ENCODE measurements around the gene C19orf25.
"Not testable (repeated sequence)": the region's sequence is repeated elsewhere in the genome, so short reads cannot be mapped to it uniquely, and the experiment has no call there.

Gene C19orf25

DNA sequence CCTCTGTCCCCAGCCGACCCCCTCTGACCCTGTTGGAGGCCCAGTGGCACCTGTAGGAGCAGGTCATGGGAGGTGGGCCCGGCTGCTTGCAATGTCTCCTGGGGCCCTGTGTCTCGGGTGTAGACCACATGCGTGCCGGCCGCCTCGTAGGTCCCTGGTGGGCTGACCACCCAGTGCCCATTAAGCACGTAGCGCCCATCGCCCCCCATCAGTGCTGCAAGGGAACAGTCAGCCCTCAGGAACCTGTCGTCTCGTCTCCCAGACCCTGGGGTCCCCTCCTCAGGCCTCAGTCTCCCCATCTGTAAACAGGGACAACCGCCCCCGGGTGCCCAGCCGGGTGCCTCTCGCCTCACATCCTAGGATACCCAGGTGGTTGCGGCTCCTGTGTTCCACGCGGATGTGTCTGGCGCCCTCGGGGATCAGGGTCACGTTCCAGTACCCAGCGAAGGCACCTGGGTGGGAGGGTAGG lies 28.2 kb upstream of the C19orf25 start:
- Mint-ChIP-seq H3K27ac (no peak overlapping the region), H3K4me3 (no peak overlapping the region), H3K27me3 (peaks cover 14% of the 10 kb centered on the region), H3K4me1 (ENCODE audit: low read depth) (peaks cover 29% of the 10 kb centered on the region), H3K9me3 (no peaks in the 10 kb centered on the region), H3K36me3 (ENCODE audit: low read depth) (peaks cover 4% of the 10 kb centered on the region)
- no peak for DNase-seq

GRCh38 chr19:1505991-1506881 lies 27.2 kb upstream of the C19orf25 start:
- no peak overlapping the region for H3K4me3 Mint-ChIP-seq
- peaks cover 4% of the 10 kb centered on the region for H3K36me3 Mint-ChIP-seq (ENCODE audit: low read depth)
- peak overlapping the region; percentile 45 for H3K27ac Mint-ChIP-seq
- H3K9me3 Mint-ChIP-seq: no peaks in the 10 kb centered on the region
- H3K4me1 Mint-ChIP-seq (ENCODE audit: low read depth): peaks cover 28% of the 10 kb centered on the region
- DNase-seq: no peak
- peaks cover 14% of the 10 kb centered on the region for H3K27me3 Mint-ChIP-seq

GRCh38 chr19:1505012-1505411 lies 26.0 kb upstream of the C19orf25 start:
- Mint-ChIP-seq H3K27me3 (peaks cover 14% of the 10 kb centered on the region), H3K27ac (no peak overlapping the region), H3K36me3 (ENCODE audit: low read depth) (peaks cover 4% of the 10 kb centered on the region), H3K4me3 (no peak overlapping the region), H3K9me3 (no peaks in the 10 kb centered on the region), H3K4me1 (ENCODE audit: low read depth) (peaks cover 23% of the 10 kb centered on the region)
- DNase-seq: no peak

DNA sequence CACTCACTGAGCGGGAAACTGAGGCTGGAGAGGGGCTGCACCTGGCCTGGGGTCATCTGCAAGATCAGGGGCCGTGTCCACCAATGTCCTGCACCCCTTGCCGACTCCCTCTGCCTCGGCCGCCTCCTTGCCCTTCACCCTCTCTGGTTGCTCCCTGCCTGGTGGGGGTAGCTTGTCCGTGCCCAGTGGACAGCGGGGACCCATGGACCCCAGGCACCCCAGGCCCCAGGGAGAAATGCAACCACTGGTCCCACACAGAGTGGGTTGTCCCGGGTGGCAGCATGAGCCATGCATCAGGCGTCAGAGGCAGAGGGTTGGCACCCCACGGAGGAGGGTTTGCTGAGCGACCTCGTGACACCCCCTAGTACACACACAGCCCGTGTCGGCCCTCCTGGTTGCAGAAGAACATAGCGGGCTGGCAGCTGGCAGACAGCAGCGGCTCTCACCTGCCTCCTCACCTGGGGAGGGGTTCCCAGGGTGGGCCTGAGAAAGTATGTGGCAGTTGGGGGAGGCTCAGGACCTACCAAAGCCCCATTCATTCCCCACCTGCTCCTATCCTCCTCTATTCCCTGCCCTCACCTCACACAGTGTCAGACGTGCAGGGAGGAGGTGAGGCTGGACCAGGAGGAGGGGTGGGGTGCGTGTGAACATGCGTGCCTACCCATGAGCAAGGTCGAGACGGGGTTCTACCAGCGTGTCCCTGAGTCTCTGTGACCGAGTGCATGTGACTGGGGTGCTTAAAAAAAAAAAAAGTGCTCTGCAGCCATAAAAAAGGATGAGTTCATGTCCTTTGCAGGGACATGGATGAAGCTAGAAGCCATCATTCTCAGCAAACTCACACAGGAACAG lies 25.1 kb upstream of the C19orf25 start:
- no peak overlapping the region for H3K4me3 Mint-ChIP-seq
- H3K4me1 Mint-ChIP-seq (ENCODE audit: low read depth): peaks cover 18% of the 10 kb centered on the region
- H3K27ac Mint-ChIP-seq: no peak overlapping the region
- no peak for DNase-seq
- H3K36me3 Mint-ChIP-seq (ENCODE audit: low read depth): peaks cover 2% of the 10 kb centered on the region
- H3K27me3 Mint-ChIP-seq: peaks cover 14% of the 10 kb centered on the region
- no peaks in the 10 kb centered on the region for H3K9me3 Mint-ChIP-seq

- Mint-ChIP-seq H3K27me3 (peaks cover 14% of the 10 kb centered on the region), H3K36me3 (ENCODE audit: low read depth) (peaks cover 2% of the 10 kb centered on the region), H3K9me3 (no peaks in the 10 kb centered on the region), H3K4me1 (ENCODE audit: low read depth) (peaks cover 17% of the 10 kb centered on the region), H3K4me3 (no peak overlapping the region), H3K27ac (no peak overlapping the region)
- DNase-seq: peak; percentile 83
These were observed 24.3 kb upstream of the C19orf25 start for GRCh38 chr19:1503089-1503924.

GRCh38 chr19:1502433-1503088 lies 23.5 kb upstream of the C19orf25 start:
- no peak overlapping the region for H3K27ac Mint-ChIP-seq
- peaks cover 12% of the 10 kb centered on the region for H3K4me1 Mint-ChIP-seq (ENCODE audit: low read depth)
- H3K9me3 Mint-ChIP-seq: no peaks in the 10 kb centered on the region
- peaks cover 2% of the 10 kb centered on the region for H3K36me3 Mint-ChIP-seq (ENCODE audit: low read depth)
- no peak overlapping the region for H3K4me3 Mint-ChIP-seq
- DNase-seq: no peak
- H3K27me3 Mint-ChIP-seq: peaks cover 14% of the 10 kb centered on the region

DNA sequence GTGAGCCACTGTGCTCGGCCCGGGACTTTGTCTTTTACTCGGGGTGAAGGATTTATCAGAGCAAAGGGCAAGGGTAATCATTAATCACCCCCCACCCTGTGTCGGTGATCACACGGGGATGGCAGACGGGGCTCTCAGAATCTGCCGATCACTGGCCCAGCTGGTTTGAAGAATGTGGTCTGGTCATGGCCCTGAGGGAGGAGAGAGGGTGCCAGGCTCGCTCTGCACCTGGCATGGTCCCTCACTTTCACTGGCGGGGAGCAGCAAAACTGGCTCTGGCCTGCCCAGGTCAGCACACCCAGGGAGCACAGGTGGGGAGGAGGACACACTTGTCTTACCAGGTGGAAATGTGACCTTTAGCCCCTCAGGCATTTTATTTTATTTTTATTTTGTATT lies 22.2 kb upstream of the C19orf25 start:
- DNase-seq: no peak
- H3K27ac Mint-ChIP-seq: no peak overlapping the region
- H3K36me3 Mint-ChIP-seq (ENCODE audit: low read depth): peaks cover 2% of the 10 kb centered on the region
- no peak overlapping the region for H3K4me3 Mint-ChIP-seq
- no peaks in the 10 kb centered on the region for H3K9me3 Mint-ChIP-seq
- peaks cover 14% of the 10 kb centered on the region for H3K27me3 Mint-ChIP-seq
- H3K4me1 Mint-ChIP-seq (ENCODE audit: low read depth): peaks cover 10% of the 10 kb centered on the region

DNA sequence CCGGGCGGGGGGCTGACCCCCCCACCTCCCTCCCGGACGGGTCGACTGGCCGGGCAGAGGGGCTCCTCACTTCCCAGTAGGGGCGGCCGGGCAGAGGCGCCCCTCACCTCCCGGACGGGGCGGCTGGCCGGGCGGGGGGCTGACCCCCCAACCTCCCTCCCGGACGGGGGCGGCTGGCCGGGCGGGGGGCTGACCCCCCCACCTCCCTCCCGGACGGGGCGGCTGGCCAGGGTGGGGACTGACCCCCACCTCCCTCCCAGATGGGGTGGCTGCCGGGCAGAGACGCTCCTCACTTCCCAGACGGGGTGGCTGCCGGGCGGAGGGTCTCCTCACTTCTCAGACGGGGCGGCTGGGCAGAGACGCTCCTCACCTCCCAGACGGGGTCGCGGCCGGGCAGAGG lies 20.2 kb upstream of the C19orf25 start:
- H3K9me3 Mint-ChIP-seq; H3K4me3 Mint-ChIP-seq; H3K36me3 Mint-ChIP-seq (ENCODE audit: low read depth); H3K4me1 Mint-ChIP-seq (ENCODE audit: low read depth); DNase-seq; H3K27ac Mint-ChIP-seq: not testable (repeated sequence)
- peaks cover 11% of the 10 kb centered on the region for H3K27me3 Mint-ChIP-seq

DNA sequence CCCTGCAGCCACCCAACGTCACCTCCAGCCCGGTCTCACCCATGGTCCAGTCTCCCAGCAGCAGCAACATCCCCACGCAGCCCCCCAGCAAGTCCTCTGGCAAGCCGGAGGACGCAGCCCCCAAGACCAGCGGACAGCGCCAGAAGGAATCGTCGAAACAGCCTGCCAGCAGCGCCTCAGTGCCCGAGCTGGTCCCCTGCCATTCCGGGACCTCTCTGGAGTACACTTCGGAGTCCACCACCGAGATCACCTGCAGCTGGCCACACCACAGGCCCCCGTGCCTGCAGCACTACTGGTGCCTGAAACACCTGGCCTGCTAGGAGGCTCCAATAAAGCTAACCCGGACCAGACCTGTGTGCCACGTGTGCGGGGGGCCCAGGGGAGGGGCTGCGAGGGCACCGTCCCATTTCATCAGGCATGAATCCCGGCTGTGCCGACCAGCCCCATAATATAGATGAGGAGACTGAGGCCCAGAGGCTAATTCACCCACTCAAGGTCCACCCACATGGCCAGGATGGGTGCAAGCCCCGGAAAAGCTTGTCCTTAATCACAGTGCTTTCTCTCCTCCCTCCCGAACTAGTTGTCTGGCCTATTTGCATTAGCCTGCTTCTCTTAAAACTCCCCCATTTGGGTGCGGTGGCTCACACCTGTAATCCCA lies 18.7 kb upstream of the C19orf25 start:
- Mint-ChIP-seq H3K27me3 (peaks cover 2% of the 10 kb centered on the region), H3K4me1 (ENCODE audit: low read depth) (peaks cover 2% of the 10 kb centered on the region), H3K36me3 (ENCODE audit: low read depth) (no peaks in the 10 kb centered on the region), H3K27ac (no peak overlapping the region), H3K4me3 (no peak overlapping the region), H3K9me3 (no peaks in the 10 kb centered on the region)
- no peak for DNase-seq

DNA sequence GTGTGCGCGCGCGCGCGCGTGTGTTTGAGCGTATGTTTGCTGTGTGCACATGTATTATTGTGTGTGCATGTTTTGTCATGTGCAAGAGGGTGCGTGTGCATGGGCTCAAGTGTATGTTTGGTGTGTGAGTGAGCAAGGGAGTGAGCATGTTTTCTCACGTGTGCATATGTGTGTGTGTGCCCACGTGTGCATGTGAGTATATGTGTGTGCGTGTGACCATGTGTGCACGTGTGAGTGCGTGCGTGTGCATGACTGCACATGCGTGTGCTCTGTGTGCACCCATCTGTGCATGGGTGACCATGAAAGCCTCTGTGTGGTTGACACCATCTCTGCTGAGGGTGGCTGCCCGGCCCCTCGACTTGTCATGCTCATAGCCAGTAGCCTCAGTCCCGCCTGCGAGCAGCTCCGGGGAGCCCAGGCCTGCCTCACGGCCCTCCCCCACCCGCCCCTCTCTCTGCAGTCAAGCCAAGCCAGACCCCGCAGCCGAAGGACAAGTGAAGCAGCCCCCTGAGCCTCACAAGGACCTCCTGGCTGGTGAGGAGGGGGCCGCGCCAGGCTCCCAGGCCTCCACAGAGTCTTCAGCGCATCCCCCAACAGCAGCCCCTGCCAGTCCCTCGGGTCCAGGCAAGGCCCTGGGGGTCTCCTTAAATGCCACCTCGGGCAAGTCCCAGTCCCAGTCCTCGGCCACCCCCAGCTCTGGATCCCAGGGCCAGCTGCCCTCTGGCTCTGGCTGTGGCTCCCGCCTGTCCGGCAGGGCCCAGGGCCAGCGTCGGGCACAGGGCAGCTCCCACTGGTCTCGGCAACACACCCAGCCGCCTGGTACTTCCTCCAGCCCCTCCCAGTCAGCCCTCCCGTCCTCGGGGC lies 17.9 kb upstream of the C19orf25 start:
- H3K4me1 Mint-ChIP-seq (ENCODE audit: low read depth): peaks cover 2% of the 10 kb centered on the region
- no peak overlapping the region for H3K27ac Mint-ChIP-seq
- DNase-seq: no peak
- H3K4me3 Mint-ChIP-seq: no peak overlapping the region
- peaks cover 1% of the 10 kb centered on the region for H3K27me3 Mint-ChIP-seq
- H3K9me3 Mint-ChIP-seq: no peaks in the 10 kb centered on the region
- no peaks in the 10 kb centered on the region for H3K36me3 Mint-ChIP-seq (ENCODE audit: low read depth)

- Mint-ChIP-seq H3K36me3 (ENCODE audit: low read depth) (no peaks in the 10 kb centered on the region), H3K4me1 (ENCODE audit: low read depth) (peaks cover 6% of the 10 kb centered on the region), H3K4me3 (no peak overlapping the region), H3K27me3 (peaks cover 6% of the 10 kb centered on the region), H3K9me3 (no peaks in the 10 kb centered on the region), H3K27ac (no peak overlapping the region)
- DNase-seq: no peak
These were observed 17.0 kb upstream of the C19orf25 start for GRCh38 chr19:1495799-1496713.
